Esophagus squamous epithelium (tissue), 5 donors: ENCODE results near the gene SH3BP5. TPM values are rescaled to one million over a fixed set of nuclear protein-coding genes. Genes with fewer than 3 reads are reported as not detected.

Experiments used
- DNase-seq: peaks from one replicate; lab custom pipeline; 2025; lab: John Stamatoyannopoulos, UW
- H3K27ac ChIP-seq, 4 donors: fragments of 200-600 bp; sonication (generic); one replicate each; pipeline ENCODE4 v1.5.1; 2016 to 2019; ENCODE audit warnings: mild to moderate bottlenecking in 1 of 4
- H3K27me3 ChIP-seq, 4 donors: fragments of 200-600 bp; sonication (generic); 1 replicate in 3 of 4; 2 replicates in 1 of 4; pipeline versions ENCODE4 v1.5.1 to v1.6.0; 2017 to 2021; ENCODE audit warnings: antibody characterized with exemption in 1 of 4
- H3K36me3 ChIP-seq, 3 donors: fragments of 200-600 bp; sonication (generic); one replicate each; pipeline ENCODE4 v1.5.1; 2016 to 2019
- H3K4me1 ChIP-seq, 3 donors: fragments of 200-600 bp; sonication (generic); one replicate each; pipeline ENCODE4 v1.5.1; 2017 to 2019
- H3K4me3 ChIP-seq, 4 donors: fragments of 200-600 bp; sonication (generic); 1 replicate in 3 of 4; 2 replicates in 1 of 4; pipeline ENCODE4 v1.5.1; 2016 to 2019; ENCODE audit warnings: mild to moderate bottlenecking in 2 of 4, moderate library complexity in 1 of 4
- H3K9me3 ChIP-seq, 3 donors: fragments of 200-600 bp; sonication (generic); one replicate each; pipeline ENCODE4 v1.5.1; 2016 to 2019
- POLR2A ChIP-seq, 4 donors: fragments of 450-650 bp; IDR thresholded peaks; one replicate each; pipeline ENCODE4 v1.6.1; 2017; ENCODE audit warnings: antibody characterized with exemption in 4 of 4, mild to moderate bottlenecking in 4 of 4, moderate library complexity in 3 of 4
- WGBS, 2 donors: methylation state at CpG; one replicate each; pipeline ENCODE4 v1.1.5; 2018; 5-methylcytosine and 5-hydroxymethylcytosine counted together
- intact Hi-C: fragments of 100-400 bp; cut with DNase I; formaldehyde crosslinking; loops from one replicate; pipeline ENCODE4 v1.15.0; 2022
- total RNA-seq, 4 donors: library from RNA; depleted of rRNA; stranded (reverse); fragments of >200 nt; gene quantifications; one replicate each; pipeline ENCODE4 v1.1.0, GENCODE V29; 2016
- TF ChIP-seq, protein P1 (sequence below), 6 experiments: fragments of 450-650 bp in 4 of 6; fragments of 200-600 bp in 2 of 6; sonication (generic) in 2 of 6; IDR thresholded peaks; one replicate each; pipeline ENCODE4 v1.5.1; 2016 to 2019; ENCODE audit warnings: antibody characterized with exemption in 6 of 6, mild to moderate bottlenecking in 4 of 6, moderate library complexity in 4 of 6
- donor health status: DM: yes; HTN: yes; CAD: no.

Gene SH3BP5
- total RNA-seq, 4 donors from 2014 or later: 8.5 to 33.8 (median 18.0) TPM

DNA sequence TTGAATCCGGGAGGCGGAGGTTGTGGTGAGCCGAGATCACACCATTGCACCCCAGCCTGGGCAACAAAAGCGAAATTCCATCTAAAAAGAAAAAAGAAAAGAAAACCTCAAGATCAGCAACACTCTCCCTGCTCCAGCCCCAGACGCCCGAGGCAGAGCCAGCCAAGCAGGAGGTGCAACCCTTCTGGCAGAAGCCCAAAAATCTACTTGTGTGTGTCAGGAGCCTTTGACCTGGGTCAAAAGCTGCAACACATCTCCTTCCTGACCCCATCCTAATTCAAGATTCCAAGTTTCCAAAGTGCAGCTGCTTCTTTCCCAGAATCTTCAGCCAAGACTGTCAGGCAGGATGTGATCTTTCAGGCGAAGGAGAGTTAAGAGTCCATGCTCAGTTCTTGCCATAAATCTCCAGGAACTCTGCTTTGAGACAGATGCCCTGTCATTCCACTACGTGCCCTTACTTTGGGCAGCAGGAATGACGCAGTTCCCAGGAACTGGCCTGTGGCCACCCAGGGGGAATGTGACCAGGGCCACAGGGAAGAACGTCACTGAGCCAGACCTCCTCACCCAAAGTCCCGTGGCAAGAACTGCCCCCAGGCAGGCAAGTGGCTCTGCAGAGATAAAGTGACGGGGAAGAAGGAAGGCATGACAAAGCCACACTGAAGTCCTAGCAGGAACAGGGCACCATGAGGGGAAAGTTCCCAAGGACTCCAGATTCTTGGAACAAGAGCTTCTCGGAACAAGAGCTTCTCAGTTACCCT is 39.4 kb downstream of the SH3BP5 start:
- TF ChIP-seq, protein P1, sequence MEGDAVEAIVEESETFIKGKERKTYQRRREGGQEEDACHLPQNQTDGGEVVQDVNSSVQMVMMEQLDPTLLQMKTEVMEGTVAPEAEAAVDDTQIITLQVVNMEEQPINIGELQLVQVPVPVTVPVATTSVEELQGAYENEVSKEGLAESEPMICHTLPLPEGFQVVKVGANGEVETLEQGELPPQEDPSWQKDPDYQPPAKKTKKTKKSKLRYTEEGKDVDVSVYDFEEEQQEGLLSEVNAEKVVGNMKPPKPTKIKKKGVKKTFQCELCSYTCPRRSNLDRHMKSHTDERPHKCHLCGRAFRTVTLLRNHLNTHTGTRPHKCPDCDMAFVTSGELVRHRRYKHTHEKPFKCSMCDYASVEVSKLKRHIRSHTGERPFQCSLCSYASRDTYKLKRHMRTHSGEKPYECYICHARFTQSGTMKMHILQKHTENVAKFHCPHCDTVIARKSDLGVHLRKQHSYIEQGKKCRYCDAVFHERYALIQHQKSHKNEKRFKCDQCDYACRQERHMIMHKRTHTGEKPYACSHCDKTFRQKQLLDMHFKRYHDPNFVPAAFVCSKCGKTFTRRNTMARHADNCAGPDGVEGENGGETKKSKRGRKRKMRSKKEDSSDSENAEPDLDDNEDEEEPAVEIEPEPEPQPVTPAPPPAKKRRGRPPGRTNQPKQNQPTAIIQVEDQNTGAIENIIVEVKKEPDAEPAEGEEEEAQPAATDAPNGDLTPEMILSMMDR (IDR thresholded peaks at IDR 0.05): no peak
- TF ChIP-seq POLR2A (IDR thresholded peaks at IDR 0.05): no peak
- no peak for DNase-seq

DNA sequence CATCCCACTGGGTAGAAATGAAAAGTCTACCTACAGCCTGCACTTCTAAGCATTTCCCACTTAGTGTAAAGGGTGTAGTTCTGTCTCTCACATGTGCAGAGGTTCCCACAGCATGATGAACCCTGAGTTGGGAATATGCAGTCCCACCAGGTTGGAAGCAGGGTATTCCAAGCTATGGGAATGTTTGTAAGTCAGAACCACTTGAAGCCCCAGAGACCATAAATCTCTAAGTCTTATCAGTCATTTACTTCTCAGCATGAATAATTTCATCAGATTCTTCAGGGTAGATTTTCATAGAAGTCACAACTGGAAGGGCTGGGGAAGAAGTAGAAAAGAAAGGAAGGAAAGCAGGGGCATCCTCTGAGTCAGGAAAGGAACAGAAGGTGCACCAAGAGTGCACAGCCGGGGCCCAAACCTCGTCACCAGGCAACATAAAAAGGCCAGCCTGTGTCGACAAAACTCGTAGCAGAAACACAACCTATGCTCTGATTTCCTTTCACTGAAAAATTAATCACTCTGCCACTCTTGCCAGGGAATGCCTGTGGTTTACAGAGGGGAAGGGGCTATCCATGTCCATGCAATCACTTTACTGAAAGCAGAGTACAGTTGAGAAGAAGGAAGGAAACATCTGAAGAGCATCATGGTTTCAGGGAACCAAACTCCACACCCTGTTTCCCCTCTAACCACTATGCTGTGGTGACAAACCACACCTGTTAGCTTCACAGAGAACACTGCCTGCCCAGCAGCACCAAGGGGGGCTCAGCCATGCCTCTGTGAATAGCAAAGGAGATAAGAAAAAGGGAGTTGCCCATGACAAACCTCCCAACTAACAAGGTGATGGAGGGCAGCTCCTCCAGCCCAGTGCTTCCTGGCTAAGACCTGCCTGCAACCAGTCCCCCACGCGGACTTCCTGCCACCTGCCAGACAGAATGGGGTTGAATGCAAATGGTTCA is 40.5 kb downstream of the SH3BP5 start:
- peak overlapping the region in 3 of 4 donors; percentile 67 to 76 (median 74) for H3K27ac ChIP-seq
- DNase-seq: no peak
- no peaks in the 10 kb centered on the region for H3K9me3 ChIP-seq
- no peaks in the 10 kb centered on the region for H3K36me3 ChIP-seq
- WGBS, 2 donors: 41 to 43% methylated on average over 4 to 6 of the region's 6 CpGs
- H3K27me3 ChIP-seq: no peaks in the 10 kb centered on the region
- intact Hi-C loops: no loop called here
- H3K4me1 ChIP-seq: peaks cover 16 to 80% (median 40%) of the 10 kb centered on the region in 3 donors
- no peak overlapping the region for H3K4me3 ChIP-seq
- TF ChIP-seq POLR2A (IDR thresholded peaks at IDR 0.05): no peak
- TF ChIP-seq, protein P1 (IDR thresholded peaks at IDR 0.05): no peak

More for the DNA sequence above, 39.4 kb downstream of the SH3BP5 start:
- Histone ChIP-seq H3K36me3 (no peaks in the 10 kb centered on the region), H3K27ac (peak overlapping the region; percentile 16 to 76 (median 70)), H3K4me3 (no peak overlapping the region), H3K9me3 (no peaks in the 10 kb centered on the region), H3K4me1 (peaks cover 16 to 80% (median 40%) of the 10 kb centered on the region in 3 donors), H3K27me3 (no peaks in the 10 kb centered on the region)
- 53 to 59% methylated on average over 8 to 11 of the region's 13 CpGs for WGBS, 2 donors
- intact Hi-C loops: no loop called here

DNA sequence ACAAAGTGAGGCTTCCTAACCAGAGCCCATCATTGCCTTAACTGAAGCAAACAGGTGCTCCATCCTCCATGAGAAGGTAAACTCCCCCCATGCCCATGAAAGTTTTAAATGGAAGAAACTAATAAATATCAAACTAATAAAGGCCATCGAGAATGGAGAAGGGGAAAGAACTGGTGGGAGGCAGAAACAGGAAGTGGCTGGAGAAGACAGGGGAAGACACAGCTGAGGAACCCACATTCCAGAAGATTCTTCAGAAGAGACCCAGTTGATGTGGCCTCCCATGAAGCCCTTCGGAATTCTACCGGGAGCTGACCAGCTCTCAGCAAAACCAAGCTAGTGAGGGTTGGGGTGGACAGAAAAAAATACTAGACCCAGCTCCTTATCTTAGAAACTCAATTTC is 41.6 kb downstream of the SH3BP5 start:
- H3K9me3 ChIP-seq: no peaks in the 10 kb centered on the region
- 81 to 92% methylated on average over 3 of the region's 3 CpGs for WGBS, 2 donors
- peak overlapping the region in 2 of 4 donors; percentile 11 to 25 for H3K27ac ChIP-seq
- no peak for DNase-seq
- peaks cover 16 to 69% (median 32%) of the 10 kb centered on the region in 3 donors for H3K4me1 ChIP-seq
- H3K27me3 ChIP-seq: no peaks in the 10 kb centered on the region
- TF ChIP-seq POLR2A (IDR thresholded peaks at IDR 0.05): no peak
- TF ChIP-seq, protein P1 (IDR thresholded peaks at IDR 0.05): no peak
- no peaks in the 10 kb centered on the region for H3K36me3 ChIP-seq
- H3K4me3 ChIP-seq: no peak overlapping the region
- intact Hi-C loops: no loop called here

DNA sequence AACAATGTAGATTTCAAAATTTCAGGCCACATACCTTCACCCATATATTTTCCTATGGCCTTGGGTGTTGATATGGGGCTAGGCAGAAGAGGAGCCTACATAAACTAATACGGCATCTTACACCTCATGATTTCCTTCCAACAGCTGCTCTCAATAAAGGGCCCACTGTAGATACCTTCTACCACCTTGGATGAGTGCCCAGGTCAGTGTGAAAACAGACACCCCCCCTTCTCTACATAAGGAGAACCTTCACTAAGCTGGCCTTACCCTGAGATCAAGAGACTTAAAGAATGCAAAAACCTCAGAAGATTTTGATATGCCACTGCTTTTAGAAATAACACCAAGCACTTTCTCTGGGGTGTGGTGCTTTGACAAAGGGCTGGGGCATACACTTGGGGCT is 42.7 kb downstream of the SH3BP5 start:
- intact Hi-C loops: no loop called here
- Histone ChIP-seq H3K27ac (no peak overlapping the region), H3K4me3 (no peak overlapping the region), H3K4me1 (peaks cover 16 to 62% (median 32%) of the 10 kb centered on the region in 3 donors), H3K36me3 (no peaks in the 10 kb centered on the region), H3K27me3 (no peaks in the 10 kb centered on the region), H3K9me3 (no peaks in the 10 kb centered on the region)
- 89 to 100% methylated on average over 1 of the region's 1 CpG for WGBS, 2 donors
- no peak for DNase-seq
- TF ChIP-seq, protein P1 (IDR thresholded peaks at IDR 0.05): no peak
- TF ChIP-seq POLR2A (IDR thresholded peaks at IDR 0.05): no peak
